Measurements from ENCODE around the gene BHLHE23.

The BHLHE23 gene

DNA sequence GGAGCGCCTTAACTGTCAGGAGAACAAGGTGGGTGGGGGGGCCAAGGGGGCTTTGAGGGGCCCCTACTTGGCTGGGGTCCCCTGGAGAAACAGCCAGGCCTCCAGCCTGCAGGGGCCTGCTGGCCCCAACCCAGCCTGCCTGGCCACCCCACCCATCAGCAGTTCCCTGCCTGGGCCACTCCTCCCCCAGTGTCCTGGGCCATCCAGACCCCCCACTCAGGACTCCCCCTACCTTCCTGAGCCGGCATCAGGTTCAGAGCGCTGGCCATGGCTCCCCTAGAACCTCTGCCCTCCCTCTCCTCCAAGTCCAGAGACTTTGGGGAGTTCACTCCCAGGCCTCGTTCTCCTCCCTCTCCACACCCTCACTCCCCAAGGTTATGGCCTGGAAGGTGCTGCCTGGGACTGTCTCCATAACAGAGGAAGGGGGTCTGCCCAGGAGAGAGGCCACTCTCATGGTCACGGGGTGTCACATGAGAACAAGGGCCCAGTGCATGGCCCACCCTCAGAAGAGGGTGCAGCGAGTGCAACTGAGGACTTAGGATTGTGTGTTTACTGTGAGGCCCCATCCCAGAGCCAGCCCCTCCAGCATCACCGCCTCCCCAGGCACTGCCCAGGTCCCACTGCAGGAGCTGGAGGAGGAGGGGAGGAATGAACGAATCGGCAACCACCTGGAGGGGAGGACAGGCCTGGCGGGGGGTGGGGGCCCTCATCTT is 48.2 kb downstream of the BHLHE23 start:
- no peak for DNase-seq

DNA sequence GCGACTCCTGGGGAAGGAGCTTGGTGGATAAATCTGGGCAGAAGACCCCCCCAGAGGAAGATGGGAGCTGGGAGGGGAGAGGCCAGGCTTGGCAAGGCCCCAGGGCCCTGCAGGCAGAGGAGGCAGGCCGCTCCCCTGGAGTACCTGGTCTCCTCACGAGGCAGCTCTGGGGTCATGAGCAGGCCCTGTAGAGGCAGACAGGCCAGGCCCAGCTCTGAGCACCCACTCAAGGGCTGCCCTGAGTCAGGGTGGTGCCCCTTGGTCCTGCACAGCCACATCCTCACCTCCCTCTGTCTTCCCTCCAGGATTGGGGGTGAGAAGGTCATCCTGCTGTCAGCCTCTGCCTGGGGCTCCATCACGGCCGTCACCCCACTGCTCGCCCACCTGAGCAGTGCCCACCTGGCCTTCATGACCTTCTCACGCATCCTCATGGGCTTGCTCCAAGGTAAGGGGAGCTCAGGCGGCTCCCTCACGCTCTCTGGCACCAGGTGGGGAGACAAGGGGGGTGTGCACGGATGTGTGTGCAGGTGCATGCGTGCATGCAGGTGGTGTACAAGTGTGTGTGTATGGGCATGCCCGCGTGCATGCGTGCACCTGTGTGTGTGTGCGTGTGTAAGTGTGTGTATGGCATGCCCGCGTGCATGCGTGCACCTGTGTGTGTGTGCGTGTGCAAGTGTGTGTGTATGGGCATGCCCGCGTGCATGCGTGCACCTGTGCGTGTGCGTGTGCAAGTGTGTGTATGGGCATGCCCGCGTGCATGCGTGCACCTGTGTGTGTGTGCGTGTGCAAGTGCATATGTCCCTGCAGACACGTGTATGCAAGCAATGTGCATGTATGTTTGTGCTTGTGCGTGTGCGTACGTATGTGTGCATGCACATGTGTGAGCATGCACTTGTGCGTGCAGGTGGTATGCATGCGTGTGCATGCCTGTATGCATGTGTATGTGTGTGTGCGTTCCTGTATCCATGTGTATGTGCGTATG is 49.3 kb downstream of the BHLHE23 start:
- no peak for DNase-seq

DNA sequence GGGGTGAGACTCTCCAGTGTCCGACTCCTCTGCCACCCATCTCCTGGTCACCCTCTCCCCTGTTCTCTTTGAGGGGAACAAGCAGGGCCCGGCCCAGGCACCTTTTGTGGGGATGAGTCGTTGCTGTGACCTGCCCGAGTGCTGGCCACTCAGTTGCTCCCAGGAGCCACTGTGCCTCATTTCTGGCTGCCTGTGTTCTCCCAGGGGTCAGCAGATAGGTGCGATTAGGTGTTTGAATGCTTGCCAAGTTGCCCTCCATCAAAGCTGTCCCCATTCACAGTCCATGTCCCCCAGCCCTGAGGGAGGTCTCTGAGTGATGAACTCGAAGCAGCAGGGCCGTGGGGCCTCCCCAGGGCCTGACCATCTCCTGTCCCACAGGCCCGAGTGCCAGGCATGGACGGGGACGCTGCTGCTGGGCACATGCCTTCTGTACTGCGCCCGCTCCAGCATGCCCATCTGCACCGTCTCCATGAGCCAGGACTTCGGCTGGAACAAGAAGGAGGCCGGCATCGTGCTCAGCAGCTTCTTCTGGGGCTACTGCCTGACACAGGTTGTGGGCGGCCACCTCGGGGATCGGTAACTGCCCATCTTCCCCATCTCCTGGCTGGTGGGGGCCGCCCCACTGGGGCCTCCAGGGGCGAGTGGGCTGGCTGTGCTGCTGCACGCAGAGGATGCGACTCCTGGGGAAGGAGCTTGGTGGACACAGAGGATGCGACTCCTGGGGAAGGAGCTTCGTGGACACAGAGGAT is 50.2 kb downstream of the BHLHE23 start:
- DNase-seq = no peak
